HG03039 (cell line): ENCODE measurements around the gene KIF25.

Experiments used
- ATAC-seq: cut with Tn5 transposase; IDR thresholded peaks from one replicate; pipeline ENCODE4 v1.9.1; 2021; ENCODE audit warnings: mild to moderate bottlenecking, moderate library complexity; ENCODE audit not compliant: unreplicated experiment

KIF25 gene

GRCh38 chr6:168047841-168048723 is 50.6 kb downstream of the KIF25 start:
- no peak for ATAC-seq

GRCh38 chr6:168048724-168049025 is 51.2 kb downstream of the KIF25 start:
- ATAC-seq, result no peak

- no peak for ATAC-seq
Observed at GRCh38 chr6:168049277-168049676, 51.8 kb downstream of the KIF25 start.

- no peak for ATAC-seq
Observed at GRCh38 chr6:168049706-168050224, 52.3 kb downstream of the KIF25 start.

GRCh38 chr6:168050225-168050880 is 52.9 kb downstream of the KIF25 start:
- no peak for ATAC-seq

GRCh38 chr6:168050881-168051586 is 53.6 kb downstream of the KIF25 start:
- no peak for ATAC-seq

GRCh38 chr6:168051648-168052047 is 54.2 kb downstream of the KIF25 start:
- no peak for ATAC-seq

GRCh38 chr6:168052291-168052891 is 54.9 kb downstream of the KIF25 start:
- ATAC-seq, result no peak

GRCh38 chr6:168053086-168053956 is 55.9 kb downstream of the KIF25 start:
- ATAC-seq, result no peak

GRCh38 chr6:168053957-168054471 is 56.5 kb downstream of the KIF25 start:
- ATAC-seq, result no peak

- ATAC-seq, result no peak
Observed at GRCh38 chr6:168054765-168055560, 57.5 kb downstream of the KIF25 start.

GRCh38 chr6:168055696-168056489 is 58.4 kb downstream of the KIF25 start:
- no peak for ATAC-seq

- no peak for ATAC-seq
Observed at GRCh38 chr6:168056892-168057527, 59.5 kb downstream of the KIF25 start.

- no peak for ATAC-seq
Observed at GRCh38 chr6:168057836-168058235, 60.4 kb downstream of the KIF25 start.

GRCh38 chr6:168058691-168059551 is 61.5 kb downstream of the KIF25 start:
- ATAC-seq, result no peak

- no peak for ATAC-seq
Observed at GRCh38 chr6:168060521-168060931, 63.1 kb downstream of the KIF25 start.
